Kidney (tissue), 14 donors: Measurements from ENCODE around the gene EIF5A. TPM values are rescaled to one million over a fixed set of nuclear protein-coding genes. Genes with fewer than 3 reads are reported as not detected.

Experiments used
- DNase-seq, 5 donors: peaks; one replicate each; pipeline ENCODE4 v3.0.0-alpha.2; 2013 to 2020
- FAIRE-seq: peaks from 2 replicates; lab custom pipeline; 2012; peaks lifted over from hg19 to GRCh38; lab: Jason Lieb, UNC
- H3K27ac ChIP-seq, 2 donors: one replicate each; pipeline ENCODE4 v1.7.0; 2013; ENCODE audit warnings: low read depth in 2 of 2, low read length in 2 of 2, inconsistent platforms in 1 of 2
- H3K27me3 ChIP-seq: one replicate; pipeline ENCODE4 v1.7.1; 2013; ENCODE audit warnings: low read length, inconsistent platforms; ENCODE audit not compliant: control insufficient read depth, insufficient read depth
- H3K36me3 ChIP-seq, 3 donors: one replicate each; pipeline versions ENCODE4 v1.7.0 to v1.7.1; 2013; ENCODE audit warnings: low read length in 3 of 3, control low read depth in 1 of 3, inconsistent platforms in 1 of 3; ENCODE audit not compliant: insufficient read depth in 3 of 3, control insufficient read depth in 2 of 3
- H3K4me1 ChIP-seq, 3 donors: one replicate each; pipeline versions ENCODE4 v1.7.0 to v1.7.1; 2013; ENCODE audit warnings: low read length in 3 of 3, inconsistent platforms in 1 of 3, low read depth in 1 of 3; ENCODE audit not compliant: control insufficient read depth in 2 of 3, insufficient read depth in 2 of 3
- H3K4me3 ChIP-seq, 3 donors: one replicate each; pipeline versions ENCODE4 v1.7.0 to v1.8.1; 2013; ENCODE audit warnings: low read length in 3 of 3, control low read depth in 1 of 3, inconsistent platforms in 1 of 3
- H3K9ac ChIP-seq, 3 donors: one replicate each; pipeline versions ENCODE4 v1.7.0 to v1.7.1; 2013; ENCODE audit warnings: low read length in 3 of 3, control low read depth in 1 of 3, inconsistent platforms in 1 of 3
- H3K9me3 ChIP-seq, 3 donors: one replicate each; pipeline versions ENCODE4 v1.7.0 to v1.7.1; 2013; ENCODE audit warnings: low read length in 3 of 3, control low read depth in 1 of 3, inconsistent platforms in 1 of 3; ENCODE audit not compliant: control insufficient read depth in 2 of 3, insufficient read depth in 1 of 3
- intact Hi-C: fragments of 100-400 bp; cut with DNase I; formaldehyde crosslinking; loops from one replicate; pipeline ENCODE4 v1.11.1; 2022
- polyA plus RNA-seq: library from polyadenylated mRNA; stranded (reverse); fragments of 350-450 nt; fragmentation: Illumina TruSeq; extraction: RNeasy Lipid Tissue Mini Kit (QIAGEN cat#74804); gene quantifications from one replicate; pipeline ENCODE4 v1.2.3, GENCODE V29; 2014; ENCODE audit warnings: low read depth, low replicate concordance; ENCODE audit not compliant: insufficient read depth
- total RNA-seq: library from RNA; stranded (reverse); fragmentation: NEBNext Ultra II Directional; extraction: Animal tissue kit (Norgen Biotek cat#: 25700); gene quantifications from one replicate; pipeline ENCODE4 v1.2.1, GENCODE V29; 2021
- TF ChIP-seq, protein P1 (sequence below): IDR thresholded peaks from 3 replicates; pipeline ENCODE4 v1.5.1; 2012; ENCODE audit warnings: mild to moderate bottlenecking, moderate library complexity, borderline replicate concordance; ENCODE audit not compliant: insufficient read depth; ENCODE audit errors: extremely low read depth
- donor health status: control.
- donor health status: control.
- donor health status: control.
- donor health status: control.
- donor health status: control.
- donor health status: DM: yes; HTN: yes; CAD: no.
- donor health status: Normal renal cell carcinoma (clear cell type).

The EIF5A gene
- total and polyA plus RNA-seq, 2 donors from 2014 or later = 306 to 434 TPM

- H3K36me3 ChIP-seq = no peaks in the 10 kb centered on the region
- TF ChIP-seq, protein P1, sequence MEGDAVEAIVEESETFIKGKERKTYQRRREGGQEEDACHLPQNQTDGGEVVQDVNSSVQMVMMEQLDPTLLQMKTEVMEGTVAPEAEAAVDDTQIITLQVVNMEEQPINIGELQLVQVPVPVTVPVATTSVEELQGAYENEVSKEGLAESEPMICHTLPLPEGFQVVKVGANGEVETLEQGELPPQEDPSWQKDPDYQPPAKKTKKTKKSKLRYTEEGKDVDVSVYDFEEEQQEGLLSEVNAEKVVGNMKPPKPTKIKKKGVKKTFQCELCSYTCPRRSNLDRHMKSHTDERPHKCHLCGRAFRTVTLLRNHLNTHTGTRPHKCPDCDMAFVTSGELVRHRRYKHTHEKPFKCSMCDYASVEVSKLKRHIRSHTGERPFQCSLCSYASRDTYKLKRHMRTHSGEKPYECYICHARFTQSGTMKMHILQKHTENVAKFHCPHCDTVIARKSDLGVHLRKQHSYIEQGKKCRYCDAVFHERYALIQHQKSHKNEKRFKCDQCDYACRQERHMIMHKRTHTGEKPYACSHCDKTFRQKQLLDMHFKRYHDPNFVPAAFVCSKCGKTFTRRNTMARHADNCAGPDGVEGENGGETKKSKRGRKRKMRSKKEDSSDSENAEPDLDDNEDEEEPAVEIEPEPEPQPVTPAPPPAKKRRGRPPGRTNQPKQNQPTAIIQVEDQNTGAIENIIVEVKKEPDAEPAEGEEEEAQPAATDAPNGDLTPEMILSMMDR = no peak
- DNase-seq (peak in 2 of 5 donors; percentile 56 to 57), FAIRE-seq (no peak)
- no peak overlapping the region for H3K27ac ChIP-seq
- intact Hi-C loops = no loop called here
- no peak overlapping the region for H3K9ac ChIP-seq
- H3K27me3 ChIP-seq = no peaks in the 10 kb centered on the region
- H3K9me3 ChIP-seq = no peaks in the 10 kb centered on the region
- H3K4me1 ChIP-seq = peaks cover 0 to 20% (median 9%) of the 10 kb centered on the region in 3 donors
- H3K4me3 ChIP-seq = no peak overlapping the region
These were observed 48.1 kb downstream of the EIF5A start for GRCh38 chr17:7355573-7355972.

DNA sequence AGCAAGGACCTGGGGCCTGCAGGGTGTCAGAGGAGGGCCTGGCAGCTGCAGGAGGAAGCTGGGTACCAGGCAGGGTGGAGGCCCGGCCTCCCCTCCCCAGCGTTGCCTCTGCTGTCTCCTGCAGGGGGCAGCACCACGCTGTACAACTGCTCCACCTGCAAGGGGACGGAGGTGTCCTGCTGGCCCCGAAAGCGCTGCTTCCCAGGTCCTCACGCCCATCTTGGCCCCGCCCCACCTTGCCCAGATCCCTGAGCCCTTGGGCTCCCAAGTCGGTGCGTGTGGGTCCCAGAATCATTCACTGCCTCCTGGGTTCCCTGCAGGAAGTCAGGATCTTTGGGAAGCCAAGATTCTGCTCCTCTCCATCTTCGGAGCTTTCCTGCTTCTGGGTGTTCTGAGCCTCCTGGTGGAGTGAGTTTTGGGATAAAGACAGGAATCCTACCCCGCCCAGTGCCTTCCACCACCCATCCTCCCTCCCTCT, 48.7 kb downstream of the EIF5A start:
- Histone ChIP-seq H3K27me3 (no peaks in the 10 kb centered on the region), H3K36me3 (no peaks in the 10 kb centered on the region), H3K9me3 (no peaks in the 10 kb centered on the region), H3K4me1 (peaks cover 0 to 18% (median 9%) of the 10 kb centered on the region in 3 donors), H3K4me3 (no peak overlapping the region), H3K27ac (no peak overlapping the region), H3K9ac (peak overlapping the region in 1 of 3 donors; percentile 9)
- intact Hi-C loops = no loop called here
- TF ChIP-seq, protein P1 = peak; percentile 91
- peak; percentile 75 to 91 (median 88) for DNase-seq
- FAIRE-seq = no peak

- Histone ChIP-seq H3K9me3 (no peaks in the 10 kb centered on the region), H3K4me3 (no peak overlapping the region), H3K27me3 (no peaks in the 10 kb centered on the region), H3K4me1 (peaks cover 0 to 17% (median 9%) of the 10 kb centered on the region in 3 donors), H3K27ac (no peak overlapping the region), H3K9ac (no peak overlapping the region), H3K36me3 (no peaks in the 10 kb centered on the region)
- intact Hi-C loops = no loop called here
- TF ChIP-seq, protein P1 = no peak
- no peak for FAIRE-seq
- no peak for DNase-seq
These were observed 49.3 kb downstream of the EIF5A start for GRCh38 chr17:7356756-7357155.

- Histone ChIP-seq H3K4me1 (peaks cover 0 to 16% (median 8%) of the 10 kb centered on the region in 3 donors), H3K36me3 (no peaks in the 10 kb centered on the region), H3K9me3 (no peaks in the 10 kb centered on the region), H3K4me3 (no peak overlapping the region), H3K27ac (no peak overlapping the region), H3K9ac (no peak overlapping the region), H3K27me3 (no peaks in the 10 kb centered on the region)
- DNase-seq (no peak), FAIRE-seq (no peak)
- TF ChIP-seq, protein P1 = no peak
- intact Hi-C loops = no loop called here
These were observed 50.0 kb downstream of the EIF5A start for GRCh38 chr17:7357381-7357780.
